Stimulated activated naive CD8-positive, alpha-beta T cell treated with anti-CD3 and anti-CD28 coated beads, Interleukin-15, Interleukin-2, amounts not matched to agents 100 U/mL and 50 U/mL, for 24 hours (primary cell): ENCODE data around the gene SYMPK.
A peak's percentile ranks its signal among the peaks of the same experiment; 100 is the strongest.

Experiments
- ATAC-seq: fragments of 150-1000 bp; cut with Tn5 transposase; one replicate; pipeline ENCODE4 v1.10.0; 2021
- DNase-seq: peaks from one replicate; pipeline ENCODE4 v3.0.0; 2021

SYMPK gene

GRCh38 chr19:45825263-45825605 lies 37.7 kb downstream of the SYMPK start:
- DNase-seq, result no peak
- no peak for ATAC-seq

GRCh38 chr19:45824531-45825262 lies 38.2 kb downstream of the SYMPK start:
- ATAC-seq (no peak), DNase-seq (no peak)

DNA sequence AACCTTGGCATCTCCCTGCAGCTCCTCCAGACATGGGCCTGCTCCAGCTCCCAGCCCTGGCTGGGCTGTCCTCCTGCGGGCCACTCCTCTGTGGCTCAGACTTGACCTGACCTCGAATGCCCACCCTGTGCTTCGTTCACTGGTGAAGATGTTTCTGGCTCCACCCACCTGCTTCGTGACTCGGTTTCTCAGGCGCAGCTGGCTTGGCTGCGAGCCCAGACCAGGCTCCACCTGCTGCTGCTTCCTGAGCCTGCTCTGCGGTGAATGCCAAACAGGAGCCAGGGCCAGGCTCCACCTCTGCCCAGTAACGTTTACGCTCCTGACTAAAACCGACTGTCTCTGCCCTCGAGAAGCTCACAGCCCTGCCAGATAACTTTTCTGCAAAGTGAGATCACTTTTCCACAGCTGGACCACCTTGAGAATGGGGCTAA lies 38.9 kb downstream of the SYMPK start:
- DNase-seq (no peak), ATAC-seq (no peak)

DNA sequence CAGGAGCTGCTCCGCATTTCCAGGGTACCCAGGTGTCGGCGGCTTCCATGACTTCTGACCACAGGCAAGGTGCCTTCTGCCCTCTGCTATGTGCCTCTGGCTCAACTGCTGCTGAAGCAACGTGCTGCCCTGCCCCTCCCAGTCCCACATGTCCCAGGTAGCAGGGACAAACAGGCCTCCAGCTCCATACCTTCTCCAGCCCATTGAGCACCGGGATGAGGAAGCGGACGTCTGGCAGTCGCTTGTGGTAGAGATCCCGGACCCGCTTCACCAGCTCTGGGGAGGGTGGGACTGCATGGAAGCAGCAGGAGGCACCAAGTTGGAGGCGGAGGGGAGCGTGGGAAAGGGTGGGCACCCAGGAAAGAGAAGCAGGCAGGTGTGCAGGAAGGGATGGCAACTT lies 39.8 kb downstream of the SYMPK start:
- no peak for DNase-seq
- ATAC-seq, result no peak

- DNase-seq, result no peak
- ATAC-seq, result no peak
Observed at GRCh38 chr19:45822716-45823115, 40.2 kb downstream of the SYMPK start.

DNA sequence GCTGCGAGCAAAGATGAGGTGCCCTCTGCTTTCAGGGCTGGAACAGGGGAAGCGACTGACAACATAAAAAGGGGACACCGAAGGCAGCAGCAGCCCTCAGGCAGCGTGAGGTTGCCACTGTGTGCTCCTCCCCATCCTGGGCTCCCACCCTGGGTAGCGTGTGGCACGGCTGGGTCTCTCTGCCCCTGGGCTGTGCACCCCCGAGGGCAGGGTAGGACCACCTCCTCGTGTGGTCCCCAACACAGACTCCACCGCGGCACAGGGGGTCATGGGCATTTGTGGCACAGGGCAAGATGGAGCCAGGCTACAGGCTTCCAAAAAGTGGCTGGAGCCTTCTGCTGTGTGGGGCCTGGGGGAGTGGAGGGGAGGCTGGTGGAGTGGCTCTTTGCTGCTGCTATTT lies 41.4 kb downstream of the SYMPK start:
- no peak for DNase-seq
- ATAC-seq, result no peak

GRCh38 chr19:45821103-45821521 lies 41.8 kb downstream of the SYMPK start:
- ATAC-seq, result no peak

DNA sequence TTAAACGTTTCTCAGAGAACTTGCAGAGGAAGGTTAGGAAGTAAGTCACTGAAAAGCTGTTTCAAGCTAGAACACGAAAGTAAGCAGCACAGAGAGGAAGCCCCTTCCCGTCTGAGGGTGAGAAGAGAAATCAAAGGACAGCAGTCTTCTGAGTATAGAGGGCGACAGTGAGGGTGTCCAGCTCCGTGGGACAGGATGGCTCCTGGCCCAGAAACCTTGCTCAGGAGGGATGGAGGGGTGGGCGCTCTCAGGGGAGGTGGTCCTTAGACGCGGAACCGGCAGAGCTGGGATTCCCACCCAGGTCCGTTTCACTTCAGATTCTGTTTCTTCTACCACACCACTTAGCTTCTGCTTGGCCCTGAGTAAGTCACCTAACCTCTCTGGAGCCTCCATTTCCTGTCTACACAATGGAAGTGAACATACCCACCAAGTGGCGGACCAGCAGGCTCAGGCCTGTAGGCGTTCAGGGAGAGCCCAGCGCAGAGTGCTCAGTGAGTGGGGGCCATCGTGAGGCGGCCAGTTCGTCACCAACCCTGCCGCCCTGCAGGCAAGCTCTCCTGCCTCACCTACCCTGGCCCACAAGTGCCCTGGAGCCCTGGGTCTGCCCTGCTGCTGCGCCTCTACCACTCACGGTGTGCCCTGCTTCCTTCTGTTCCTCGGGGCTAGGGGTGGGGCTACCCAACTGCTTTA lies 42.4 kb downstream of the SYMPK start:
- DNase-seq, result no peak
- ATAC-seq, result no peak

More at GRCh38 chr19:45821103-45821521, 41.8 kb downstream of the SYMPK start:
- DNase-seq, result no peak

- ATAC-seq (no peak), DNase-seq (no peak)
Observed at GRCh38 chr19:45819769-45820168, 43.2 kb downstream of the SYMPK start.

DNA sequence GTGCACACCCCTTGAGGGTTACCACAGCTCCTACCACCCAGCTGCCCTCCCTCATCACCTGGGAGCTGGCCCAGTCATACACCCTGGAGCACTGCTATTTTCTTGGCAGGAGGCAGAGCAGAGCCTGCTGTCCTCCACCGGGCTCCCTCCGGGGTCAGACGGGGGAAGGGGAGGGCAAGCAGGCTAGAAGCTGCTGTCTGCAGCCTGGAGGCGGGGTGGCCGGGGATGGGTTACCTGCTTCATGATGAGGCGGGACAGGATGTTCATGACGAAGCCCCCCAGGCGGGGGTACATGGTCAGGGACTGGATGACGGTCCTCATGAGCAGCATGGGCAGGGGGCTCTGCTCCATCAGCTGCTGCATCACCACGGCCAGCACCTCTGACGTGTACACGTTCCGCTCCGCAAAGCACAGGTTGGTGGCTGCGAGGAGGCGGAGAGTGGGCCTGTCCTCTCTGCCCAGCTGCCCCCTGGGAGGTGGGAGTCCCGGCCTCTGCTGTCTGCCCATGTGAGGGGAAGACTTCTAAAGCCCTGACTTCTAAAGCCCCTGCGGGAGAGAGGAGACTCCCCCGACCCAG lies 45.1 kb downstream of the SYMPK start:
- no peak for ATAC-seq
- no peak for DNase-seq

DNA sequence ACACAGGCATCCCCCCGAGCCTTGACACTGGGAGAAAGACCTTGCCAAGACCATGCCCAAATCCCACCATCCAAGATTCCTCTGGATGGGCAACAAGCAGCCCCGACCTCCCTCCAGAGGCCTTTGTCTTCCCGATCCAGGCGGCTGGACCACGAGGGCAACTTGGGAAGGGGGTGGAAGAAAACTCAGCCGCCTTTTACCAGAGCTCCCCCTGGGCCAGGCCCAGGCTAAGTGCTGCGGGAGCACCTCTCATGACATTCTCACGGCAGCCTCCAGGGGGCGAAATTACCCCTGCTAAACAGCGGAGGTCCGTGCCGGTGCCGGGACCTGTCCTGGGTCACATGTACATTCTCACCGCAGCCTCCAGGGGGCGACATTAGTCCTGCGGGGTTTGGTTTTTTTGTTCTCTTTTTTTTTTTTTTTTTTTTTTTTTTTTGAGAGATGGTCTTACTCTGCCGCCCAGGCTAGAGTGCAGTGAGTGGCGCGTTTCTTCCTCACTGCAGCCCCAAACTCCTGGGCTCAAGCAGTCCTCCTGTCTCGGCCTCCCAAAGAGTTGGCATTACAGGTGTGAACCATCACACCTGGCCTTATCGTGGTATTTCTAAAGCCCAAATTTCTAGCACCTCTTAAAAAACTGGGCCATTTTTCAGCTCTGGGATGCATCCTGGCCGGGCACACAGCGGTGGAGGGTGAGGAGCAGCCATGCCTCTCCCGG lies 45.8 kb downstream of the SYMPK start:
- DNase-seq, result peak; percentile 99
- peak; percentile 97 for ATAC-seq

GRCh38 chr19:45816236-45817009 lies 46.5 kb downstream of the SYMPK start:
- ATAC-seq (no peak), DNase-seq (no peak)

DNA sequence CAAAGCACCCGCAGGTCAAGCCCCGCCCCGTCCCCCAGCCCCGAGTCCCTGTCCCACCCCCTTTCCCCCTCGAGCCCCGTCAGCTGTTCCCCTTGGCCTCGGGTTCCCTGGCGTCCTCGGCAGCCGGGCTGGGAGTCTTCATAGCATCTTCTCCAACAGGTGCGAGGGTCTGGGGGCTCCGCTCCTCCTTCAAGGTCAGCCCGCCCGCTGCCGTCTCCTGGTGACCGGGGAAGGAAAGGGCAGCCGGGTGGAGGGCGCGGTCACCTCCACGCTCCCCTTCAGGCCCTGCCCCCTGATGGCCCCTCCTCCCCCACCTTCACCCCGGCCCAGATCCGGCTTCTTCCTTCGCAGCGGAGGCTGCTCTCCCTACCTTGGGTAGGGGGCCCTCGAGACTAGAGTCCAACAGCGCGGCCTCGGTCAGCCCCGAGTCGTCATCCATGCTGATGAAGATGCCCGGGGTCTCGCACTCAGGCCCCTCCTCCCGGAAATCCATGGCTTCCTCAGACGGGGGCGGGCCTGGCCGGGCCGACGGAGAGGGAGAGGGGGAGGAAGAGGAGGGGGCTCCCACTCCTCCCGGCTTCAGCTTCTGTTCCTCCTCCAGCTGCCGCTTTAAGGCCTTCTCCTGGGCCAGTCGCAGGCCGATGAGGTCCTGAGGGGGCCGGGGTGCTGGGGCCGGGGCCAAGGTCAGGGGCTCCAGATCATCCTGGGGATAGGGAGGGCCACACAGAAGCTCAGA lies 47.3 kb downstream of the SYMPK start:
- DNase-seq (no peak), ATAC-seq (no peak)

DNA sequence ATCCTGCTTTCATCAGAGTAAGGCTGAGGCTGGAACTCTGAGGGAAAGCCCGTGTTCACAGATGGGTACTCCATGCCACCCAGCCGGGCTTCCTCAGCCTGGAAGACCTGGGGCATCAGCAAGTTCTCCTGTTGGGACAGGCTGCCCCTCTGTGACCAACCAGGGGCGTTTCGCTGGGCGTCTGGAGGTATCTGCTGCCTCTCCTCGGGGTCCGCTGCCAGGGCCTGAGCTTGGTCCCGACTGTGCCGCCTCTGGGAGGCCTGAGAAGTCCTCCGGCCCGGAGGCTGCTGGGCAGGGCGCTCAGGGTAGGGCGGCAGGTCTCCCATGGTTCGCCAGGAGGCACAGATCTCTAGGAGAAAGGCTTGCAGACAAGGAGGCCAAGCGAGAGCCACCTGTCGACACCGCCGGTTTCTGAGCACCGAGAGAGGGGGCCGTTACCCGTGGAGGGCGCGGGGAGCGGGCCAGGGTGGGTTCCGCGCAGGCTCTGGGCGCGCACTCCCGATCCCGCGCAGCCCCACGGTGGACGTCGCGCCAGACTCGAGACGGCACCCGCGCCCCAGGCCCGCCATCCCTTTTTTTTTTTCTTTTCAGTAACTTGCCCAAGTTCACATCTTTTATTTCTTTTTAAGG lies 48.0 kb downstream of the SYMPK start, which contains the start of gene RSPH6A:
RSPH6A (minus strand) TSS at position 458 of the 630 bp plus-strand sequence; CDS start at position 326, 132 bp downstream.
- DNase-seq (no peak), ATAC-seq (no peak)

DNA sequence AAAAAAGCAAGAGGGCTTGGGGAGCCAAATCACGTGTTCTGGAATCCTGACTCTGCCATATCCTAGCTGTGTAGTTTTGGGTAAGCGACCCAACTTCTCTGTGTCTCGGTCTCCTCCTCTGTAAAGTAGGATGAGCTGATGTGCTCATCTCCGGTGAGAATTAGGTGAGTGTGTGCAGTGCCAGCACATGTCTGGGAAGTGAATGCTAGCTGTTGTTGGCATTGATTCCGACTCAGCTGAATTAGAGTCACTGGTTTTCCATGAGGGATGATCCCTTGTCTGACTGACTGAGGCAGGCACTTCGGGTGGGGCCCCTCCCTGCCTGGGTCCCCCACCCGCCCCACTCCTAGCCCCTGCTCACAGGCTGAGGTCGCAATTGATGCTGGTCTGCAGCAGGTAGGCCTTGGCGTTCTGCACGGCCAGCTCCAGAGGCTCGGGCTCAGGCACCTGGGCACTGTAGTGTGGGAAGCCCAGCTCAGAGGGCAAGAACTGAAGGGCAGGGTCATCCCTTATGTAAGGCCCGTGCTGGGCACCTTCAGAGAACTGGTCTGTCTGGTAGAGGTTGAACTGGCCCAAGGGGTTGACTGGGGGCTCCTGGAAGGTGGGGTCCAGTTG lies 48.7 kb downstream of the SYMPK start:
- no peak for ATAC-seq
- no peak for DNase-seq

DNA sequence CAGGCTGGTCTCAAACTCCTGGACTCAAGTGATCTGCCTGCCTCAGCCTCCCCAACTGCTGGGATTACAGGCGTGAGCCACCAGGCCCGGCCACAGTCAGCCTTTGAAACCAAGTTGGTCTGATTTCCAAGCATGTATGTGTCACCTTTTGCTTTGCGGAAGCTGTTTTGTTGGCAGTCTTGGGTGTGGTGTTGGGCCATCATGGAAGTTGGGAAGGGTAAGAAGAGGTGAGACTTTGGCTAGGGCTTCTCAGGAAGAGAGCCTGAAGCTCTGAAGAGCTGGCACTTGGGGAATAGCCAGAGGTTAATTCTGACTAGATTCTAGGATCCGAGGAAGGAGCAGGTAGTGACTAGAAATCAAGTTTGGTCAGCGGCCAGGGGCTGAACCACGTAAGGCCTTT lies 50.6 kb downstream of the SYMPK start:
- ATAC-seq (no peak), DNase-seq (no peak)

DNA sequence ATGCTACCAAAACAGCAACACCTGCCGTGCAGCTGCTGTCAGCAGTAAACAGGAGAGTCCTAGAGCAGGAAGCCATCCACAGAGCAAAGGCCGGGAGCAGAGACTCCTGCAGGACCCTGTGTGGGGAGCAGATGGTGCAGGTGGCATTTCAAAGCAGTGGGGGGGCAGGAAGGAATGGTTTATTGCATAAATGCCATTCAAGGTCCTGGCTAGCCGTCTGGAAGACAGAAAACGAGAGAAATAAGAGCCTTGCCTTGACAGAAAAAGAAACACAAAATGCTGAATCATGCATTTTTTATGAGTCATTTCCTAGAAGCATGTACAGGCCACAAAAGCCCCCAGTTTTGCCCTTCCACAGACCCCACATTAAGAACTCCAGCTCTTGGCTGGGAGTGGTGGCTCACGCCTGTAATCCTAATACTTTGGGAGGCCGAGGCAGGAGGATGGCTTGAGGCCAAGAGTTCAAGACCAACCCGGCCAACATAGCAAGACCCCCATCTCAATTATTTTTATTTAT lies 53.2 kb downstream of the SYMPK start:
- ATAC-seq (no peak), DNase-seq (no peak)

DNA sequence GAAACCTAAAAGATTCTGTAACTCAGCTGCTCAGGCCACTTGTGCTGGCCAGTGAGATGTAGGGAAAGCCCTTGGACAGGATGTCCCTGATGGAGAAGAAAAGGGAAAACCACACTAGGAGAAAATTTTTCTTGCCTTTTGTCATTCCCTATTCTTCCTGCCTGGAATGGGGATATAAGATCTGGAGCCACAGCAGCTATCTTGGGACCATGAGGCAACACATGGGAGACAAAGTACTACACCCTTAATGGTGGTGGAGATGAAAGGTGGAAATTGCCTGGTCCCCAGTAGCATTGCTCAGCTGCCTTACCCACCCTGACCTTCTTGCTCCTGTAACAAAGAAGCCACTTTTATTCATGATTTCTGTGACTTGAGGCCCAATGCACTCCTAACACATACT lies 57.2 kb downstream of the SYMPK start:
- ATAC-seq (no peak), DNase-seq (no peak)

DNA sequence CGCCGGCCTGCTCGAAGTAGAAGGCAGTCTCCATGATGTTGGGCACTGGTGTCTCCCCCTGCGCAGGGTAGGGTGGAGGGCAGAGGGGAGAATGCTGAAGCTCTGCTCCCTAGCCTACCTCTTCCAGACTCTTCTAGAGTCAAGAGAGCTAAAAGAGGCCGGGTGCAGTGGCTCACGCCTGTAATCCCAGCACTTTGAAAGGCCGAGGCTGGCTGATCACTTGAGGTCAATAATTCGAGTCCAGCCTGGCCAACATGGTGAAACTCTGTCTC lies 58.1 kb downstream of the SYMPK start:
- ATAC-seq, result no peak

More for the DNA sequence above, 58.1 kb downstream of the SYMPK start:
- DNase-seq, result no peak
